Breast epithelium (tissue), 4 donors: ENCODE results near the gene DQX1. TPM values are rescaled to one million over a fixed set of nuclear protein-coding genes. Genes with fewer than 3 reads are reported as not detected.
"Not testable (repeated sequence)": the region's sequence is repeated elsewhere in the genome, so short reads cannot be mapped to it uniquely, and the experiment has no call there.

Experiments used
- DNase-seq, 2 donors: peaks; one replicate each; pipeline ENCODE4 v3.0.0-alpha.2; 2019; ENCODE audit warnings: low spot score in 2 of 2
- H3K27ac ChIP-seq, 2 donors: fragments of 200-600 bp; sonication (generic) in 1 of 2; one replicate each; pipeline ENCODE4 v1.5.1; 2016 to 2019; ENCODE audit warnings: mild to moderate bottlenecking in 1 of 2
- H3K27me3 ChIP-seq, 2 donors: fragments of 200-600 bp; sonication (generic) in 1 of 2; one replicate each; pipeline versions ENCODE4 v1.5.1 to v1.6.0; 2017 to 2019; ENCODE audit warnings: control low read depth in 1 of 2, mild to moderate bottlenecking in 1 of 2
- H3K36me3 ChIP-seq: fragments of 200-600 bp; one replicate; pipeline ENCODE4 v1.5.1; 2019
- H3K4me1 ChIP-seq, 2 donors: fragments of 200-600 bp; sonication (generic); one replicate each; pipeline ENCODE4 v1.5.1; 2016 to 2019; ENCODE audit warnings: control low read depth in 1 of 2
- H3K4me3 ChIP-seq, 3 donors: fragments of 200-600 bp; sonication (generic); 1 replicate in 2 of 3; 2 replicates in 1 of 3; pipeline ENCODE4 v1.5.1; 2016 to 2019; ENCODE audit warnings: mild to moderate bottlenecking in 3 of 3, moderate library complexity in 2 of 3
- H3K9me3 ChIP-seq, 2 donors: fragments of 200-600 bp; sonication (generic) in 1 of 2; one replicate each; pipeline ENCODE4 v1.5.1; 2016 to 2019; ENCODE audit warnings: control low read depth in 1 of 2
- CTCF ChIP-seq, 3 donors: fragments of 450-650 bp; IDR thresholded peaks; one replicate each; pipeline ENCODE4 v1.5.1; 2016 to 2017; ENCODE audit warnings: antibody characterized with exemption in 3 of 3, mild to moderate bottlenecking in 3 of 3, moderate library complexity in 3 of 3
- POLR2A ChIP-seq: fragments of 450-650 bp; IDR thresholded peaks from one replicate; pipeline ENCODE4 v1.6.1; 2016; ENCODE audit warnings: antibody characterized with exemption, mild to moderate bottlenecking, moderate library complexity
- POLR2AphosphoS5 ChIP-seq, 3 donors: sonication (generic); formaldehyde crosslinking; IDR thresholded peaks; one replicate each; pipeline ENCODE4 v1.6.1; 2017; ENCODE audit warnings: antibody characterized with exemption in 3 of 3
- intact Hi-C: fragments of 100-400 bp; cut with DNase I; formaldehyde crosslinking; loops from one replicate; pipeline ENCODE4 v1.15.1; 2023; ENCODE audit warnings: low total_unique reads
- total RNA-seq, 3 donors: library from RNA; depleted of rRNA; stranded (reverse); fragments of >200 nt; gene quantifications; one replicate each; pipeline ENCODE4 v1.1.0, GENCODE V29; 2016

DQX1 gene
- total RNA-seq, 3 donors from 2014 or later, result 0.66 TPM; not detected in 2

GRCh38 chr2:74564222-74564621 is 38.2 kb upstream of the DQX1 start:
- Histone ChIP-seq H3K36me3 (no peaks in the 10 kb centered on the region), H3K9me3 (no peaks in the 10 kb centered on the region), H3K27ac (no peak overlapping the region), H3K4me1 (peaks cover 0 to 9% of the 10 kb centered on the region in 2 donors), H3K27me3 (no peaks in the 10 kb centered on the region), H3K4me3 (no peak overlapping the region)
- TF ChIP-seq CTCF (IDR thresholded peaks at IDR 0.05) (no peak), POLR2AphosphoS5 (IDR thresholded peaks at IDR 0.05) (no peak), POLR2A (no peak)
- intact Hi-C loops, result no loop called here
- DNase-seq, result no peak

- H3K36me3 ChIP-seq, result no peaks in the 10 kb centered on the region
- peaks cover 0 to 9% of the 10 kb centered on the region in 2 donors for H3K4me1 ChIP-seq
- H3K9me3 ChIP-seq, result no peaks in the 10 kb centered on the region
- no peak overlapping the region for H3K27ac ChIP-seq
- intact Hi-C loops, result no loop called here
- H3K4me3 ChIP-seq, result no peak overlapping the region
- no peak for DNase-seq
- TF ChIP-seq CTCF (IDR thresholded peaks at IDR 0.05) (no peak), POLR2AphosphoS5 (IDR thresholded peaks at IDR 0.05) (no peak), POLR2A (no peak)
- H3K27me3 ChIP-seq, result no peaks in the 10 kb centered on the region
These were observed 36.2 kb upstream of the DQX1 start for GRCh38 chr2:74562126-74562775.

GRCh38 chr2:74561022-74561421 is 35.0 kb upstream of the DQX1 start:
- DNase-seq, H3K4me1 ChIP-seq, H3K4me3 ChIP-seq, H3K27me3 ChIP-seq, H3K9me3 ChIP-seq, intact Hi-C loops, H3K36me3 ChIP-seq: not testable (repeated sequence)
- H3K27ac ChIP-seq, result peak overlapping the region; percentile 55 to 64

- TF ChIP-seq POLR2A (no peak), CTCF (IDR thresholded peaks at IDR 0.05) (no peak), POLR2AphosphoS5 (IDR thresholded peaks at IDR 0.05) (no peak)
- no peaks in the 10 kb centered on the region for H3K9me3 ChIP-seq
- peak overlapping the region; percentile 55 to 64 for H3K27ac ChIP-seq
- DNase-seq, result peak in 1 of 2 donors; percentile 58
- no peak overlapping the region for H3K4me3 ChIP-seq
- H3K27me3 ChIP-seq, result no peaks in the 10 kb centered on the region
- no peaks in the 10 kb centered on the region for H3K36me3 ChIP-seq
- intact Hi-C loops, result no loop called here
- peaks cover 0 to 9% of the 10 kb centered on the region in 2 donors for H3K4me1 ChIP-seq
These were observed 34.6 kb upstream of the DQX1 start for GRCh38 chr2:74560591-74560990.

GRCh38 chr2:74559912-74560311 is 33.9 kb upstream of the DQX1 start:
- Histone ChIP-seq H3K36me3 (no peaks in the 10 kb centered on the region), H3K9me3 (no peaks in the 10 kb centered on the region), H3K4me3 (no peak overlapping the region), H3K27me3 (no peaks in the 10 kb centered on the region), H3K4me1 (peaks cover 0 to 9% of the 10 kb centered on the region in 2 donors), H3K27ac (peak overlapping the region; percentile 55 to 64)
- intact Hi-C loops, result loop anchor here (5.0 kb wide), 1 partner anchor 767 kb away; no protein-coding TSS in a partner anchor
- TF ChIP-seq CTCF (IDR thresholded peaks at IDR 0.05), result no peak
- no peak for TF ChIP-seq POLR2A
- no peak for TF ChIP-seq POLR2AphosphoS5 (IDR thresholded peaks at IDR 0.05)
- no peak for DNase-seq
